HepG2 (cell line): Measurements from ENCODE around the gene DIAPH1. TPM values are rescaled to one million over a fixed set of nuclear protein-coding genes. Genes with fewer than 3 reads are reported as not detected.
A peak's percentile ranks its signal among the peaks of the same experiment; 100 is the strongest.

Experiments used
- ATAC-seq: fragments of 200-7000 bp; cut with Tn5 transposase; 3 replicates; pipeline ENCODE4 v1.9.1; 2020; ENCODE audit warnings: mild to moderate bottlenecking, moderate library complexity
- BruUV-seq: library from RNA; stranded (reverse); fragments of 400-500 nt; replicated peaks from 2 replicates; lab custom pipeline; 2021; lab: Mats Ljungman, UMichigan
- CTCF ChIA-PET: fragments of 300-600 bp; formaldehyde crosslinking; extraction: SDS; loops from one replicate; lab custom pipeline; 2021; ENCODE audit warnings: low total read pairs, inconsistent platforms, low intra/inter-chr PET ratio; lab: Yijun Ruan, JAX
- POLR2A ChIA-PET: fragments of 350-600 bp; sonication (Branson Sonifier 250); formaldehyde crosslinking; loops from one replicate; lab custom pipeline; 2020; ENCODE audit warnings: antibody characterized with exemption, inconsistent platforms; lab: Yijun Ruan, JAX
- DNase-seq: peaks from one replicate; pipeline ENCODE4 v3.0.0-alpha.2; 2015; ENCODE audit warnings: low spot score
- FAIRE-seq: peaks from 3 replicates; lab custom pipeline; 2011; peaks lifted over from hg19 to GRCh38; lab: Jason Lieb, UNC
- H2AFZ ChIP-seq: one replicate; pipeline ENCODE4 v1.6.1; 2011; ENCODE audit warnings: low read length, inconsistent platforms
- H3K27ac ChIP-seq: fragments of 300-600 bp; 3 replicates; pipeline ENCODE4 v1.8.0; 2011; ENCODE audit warnings: mixed run types, mild to moderate bottlenecking, mixed read lengths, low read length, inconsistent platforms; ENCODE audit not compliant: insufficient read depth; ENCODE audit errors: extremely low read length
- H3K27me3 ChIP-seq, 2 experiments: fragments of 200-600 bp in 1 of 2; 2 replicates in 1 of 2; 3 replicates in 1 of 2; pipeline versions ENCODE4 v1.6.0 to v1.8.0; 2011; ENCODE audit warnings: low read length in 2 of 2, mild to moderate bottlenecking in 2 of 2, moderate library complexity in 2 of 2, inconsistent platforms in 1 of 2; ENCODE audit not compliant: insufficient read depth in 2 of 2, control insufficient read depth in 1 of 2
- H3K36me3 ChIP-seq, 2 experiments: fragments of 200-600 bp in 1 of 2; replicated peaks in 1 of 2; 2 replicates in 1 of 2; 3 replicates in 1 of 2; pipeline versions ENCODE4 v1.5.1 to v1.8.0; 2011; ENCODE audit warnings: low read length in 2 of 2, inconsistent platforms in 1 of 2; ENCODE audit not compliant: insufficient read depth in 2 of 2, control insufficient read depth in 1 of 2
- H3K4me1 ChIP-seq: 2 replicates; pipeline ENCODE4 v1.5.1; 2012; ENCODE audit warnings: low read length, inconsistent platforms; ENCODE audit not compliant: insufficient read depth
- H3K4me2 ChIP-seq: 2 replicates; pipeline ENCODE4 v1.6.0; 2011; ENCODE audit warnings: low read depth, low read length, inconsistent platforms
- H3K4me3 ChIP-seq, 3 experiments: fragments of 200-600 bp in 1 of 3; sonication (generic), shearing (Covaris generic) in 1 of 3; replicated peaks in 1 of 3; 2 replicates each; pipeline ENCODE4 v1.5.1; 2011 to 2016; ENCODE audit warnings: low read length in 3 of 3, inconsistent platforms in 2 of 3, low read depth in 2 of 3, mild to moderate bottlenecking in 2 of 3, control low read depth in 1 of 3, mixed read lengths in 1 of 3; ENCODE audit not compliant: insufficient read depth in 1 of 3
- H3K79me2 ChIP-seq: one replicate; pipeline ENCODE4 v1.6.1; 2011; ENCODE audit warnings: low read length, inconsistent platforms; ENCODE audit not compliant: insufficient read depth
- H3K9ac ChIP-seq: 2 replicates; pipeline ENCODE4 v1.6.0; 2011; ENCODE audit warnings: mild to moderate bottlenecking, low read depth, low read length, inconsistent platforms; ENCODE audit not compliant: insufficient read depth
- H3K9me3 ChIP-seq: 2 replicates; pipeline ENCODE4 v1.5.1; 2012; ENCODE audit warnings: mild to moderate bottlenecking, low read length
- H4K20me1 ChIP-seq: 2 replicates; pipeline ENCODE4 v1.6.0; 2011; ENCODE audit warnings: inconsistent platforms, mild to moderate bottlenecking, low read length, moderate library complexity; ENCODE audit not compliant: insufficient read depth
- CREB1 ChIP-seq, 2 experiments: fragments of 450-650 bp in 1 of 2; IDR thresholded peaks; 2 replicates each; pipeline ENCODE4 v1.6.1; 2016 to 2017; ENCODE audit warnings: control low read depth in 1 of 2, mild to moderate bottlenecking in 1 of 2, missing compliant biosample characterization in 1 of 2, missing genetic modification characterization in 1 of 2
- DDIT3 ChIP-seq: sonication (generic); formaldehyde crosslinking; IDR thresholded peaks from 2 replicates; pipeline ENCODE4 v1.4.0; 2020; ENCODE audit warnings: mild to moderate bottlenecking, missing genetic modification reagents
- GABPB1 ChIP-seq: IDR thresholded peaks from 2 replicates; pipeline ENCODE4 v1.6.1; 2016; ENCODE audit warnings: mild to moderate bottlenecking, missing genetic modification reagents, moderate library complexity, missing compliant biosample characterization
- GRHL1 ChIP-seq: sonication (generic); formaldehyde crosslinking; conservative IDR thresholded peaks from 2 replicates; pipeline ENCODE4 v1.8.0; 2022; ENCODE audit warnings: missing genetic modification reagents
- HNRNPH1 ChIP-seq: fragments of 200-400 bp; formaldehyde crosslinking; optimal IDR thresholded peaks from 2 replicates; pipeline ENCODE3; 2017; ENCODE audit warnings: mild to moderate bottlenecking, low read depth, low read length
- IKZF1 ChIP-seq: fragments of 450-650 bp; IDR thresholded peaks from 2 replicates; pipeline ENCODE4 v1.7.1; 2016
- ISX ChIP-seq: sonication (generic); formaldehyde crosslinking; conservative IDR thresholded peaks from 2 replicates; pipeline ENCODE4 v1.5.0; 2020; ENCODE audit warnings: missing genetic modification reagents
- SIX4 ChIP-seq: sonication (generic); formaldehyde crosslinking; IDR thresholded peaks from 2 replicates; pipeline ENCODE4 v1.4.0; 2020; ENCODE audit warnings: missing genetic modification reagents
- SRSF4 ChIP-seq: fragments of 200-400 bp; formaldehyde crosslinking; IDR thresholded peaks from one replicate; pipeline ENCODE4 v1.6.1; 2018; ENCODE audit warnings: mild to moderate bottlenecking, low read depth, low read length, moderate library complexity; ENCODE audit not compliant: poor library complexity, severe bottlenecking
- ZFP36L1 ChIP-seq: sonication (generic); formaldehyde crosslinking; IDR thresholded peaks from 2 replicates; pipeline ENCODE4 v1.8.0; 2022; ENCODE audit warnings: mild to moderate bottlenecking, missing genetic modification reagents, moderate library complexity
- ZFP36L2 ChIP-seq: sonication (generic); formaldehyde crosslinking; IDR thresholded peaks from 2 replicates; pipeline ENCODE4 v1.4.0; 2020; ENCODE audit warnings: missing genetic modification reagents
- ZFP41 ChIP-seq: sonication (generic); formaldehyde crosslinking; IDR thresholded peaks from 2 replicates; pipeline ENCODE4 v1.4.0; 2020; ENCODE audit warnings: mild to moderate bottlenecking, missing genetic modification reagents, borderline replicate concordance
- ZNF616 ChIP-seq: sonication (generic); formaldehyde crosslinking; IDR thresholded peaks from 2 replicates; pipeline ENCODE4 v1.5.0; 2020; ENCODE audit warnings: low read depth, mild to moderate bottlenecking, missing genetic modification reagents
- ZNF629 ChIP-seq: sonication (generic); formaldehyde crosslinking; conservative IDR thresholded peaks from 2 replicates; pipeline ENCODE4 v1.5.0; 2020; ENCODE audit warnings: missing genetic modification reagents
- WGBS: methylation state at CpG from one replicate; pipeline ENCODE4 v1.1.6; 2017; ENCODE audit warnings: low lambda C conversion rate; 5-methylcytosine and 5-hydroxymethylcytosine counted together
- in situ Hi-C: cut with HindIII; loops from 2 replicates; pipeline ENCODE4 v1.10.0; 2017; ENCODE audit warnings: low pct_unique_long_range_greater_than_20kb; ENCODE audit not compliant: extremely low pct_ligation_motif_present
- intact Hi-C: fragments of 100-400 bp; cut with micrococcal nuclease; formaldehyde crosslinking; loops from one replicate; pipeline ENCODE4 v1.10.0; 2022; ENCODE audit not compliant: unreplicated experiment
- polyA plus RNA-seq, 8 experiments: library from polyadenylated mRNA; depleted of rRNA in 3 of 8; stranded (reverse) in 7 of 8; unstranded in 1 of 8; fragments of >200 nt; fragmentation: Illumina TruSeq in 4 of 8; extraction: Trizol in 4 of 8; gene quantifications; 2 replicates each; pipeline versions ENCODE4 v1.2.1 to v1.2.3, GENCODE V29; 2011 to 2016; ENCODE audit warnings: low read depth in 4 of 8, missing spikeins in 1 of 8, mixed read lengths in 1 of 8; ENCODE audit not compliant: insufficient read depth in 1 of 8
- total RNA-seq, 5 experiments: library from RNA; depleted of rRNA; stranded (reverse); fragments of >200 nt; fragmentation: Illumina TruSeq; extraction: Trizol; gene quantifications; 2 replicates each; pipeline ENCODE4 v1.2.3, GENCODE V29; 2016; ENCODE audit warnings: low read depth in 1 of 5
- TF ChIP-seq, protein P1 (sequence below): IDR thresholded peaks from 2 replicates; pipeline ENCODE4 v1.6.1; 2016; ENCODE audit warnings: missing compliant biosample characterization, missing genetic modification reagents, borderline replicate concordance

Gene DIAPH1
- total and polyA plus RNA-seq, 2 of the 13 experiments (the other 11 are each of a cell fraction or from before 2014, with no cell fraction given), result 25.1 to 33.9 TPM

GRCh38 chr5:141486091-141486490 is 132.7 kb downstream of the DIAPH1 start:
- FAIRE-seq (no peak), DNase-seq (no peak), ATAC-seq (no peak)
- WGBS, result 86% methylated on average over 5 of the region's 9 CpGs
- BruUV-seq, result no TSS peak
- peaks cover 3 to 33% of the 10 kb centered on the region in 2 experiments for H3K27me3 ChIP-seq
- H4K20me1 ChIP-seq, result no peaks in the 10 kb centered on the region
- POLR2A ChIA-PET, result no interaction called here
- H3K9ac ChIP-seq, result no peak overlapping the region
- H3K9me3 ChIP-seq, result no peaks in the 10 kb centered on the region
- no peaks in the 10 kb centered on the region for H3K79me2 ChIP-seq
- H3K4me1 ChIP-seq, result no peaks in the 10 kb centered on the region
- H2AFZ ChIP-seq, result no peak overlapping the region
- CTCF ChIA-PET, result no interaction called here
- H3K27ac ChIP-seq, result no peak overlapping the region
- no peak overlapping the region for H3K4me2 ChIP-seq
- 0 out of 2 replicates have a peak, but pooled peaks have one; percentile 25 for TF ChIP-seq CREB1 (IDR thresholded peaks at IDR 0.05)
- no peak for TF ChIP-seq CREB1 (CRISPR knock-in tag; IDR thresholded peaks at IDR 0.05)
- no peak for TF ChIP-seq ZNF616 (CRISPR knock-in tag)
- in situ Hi-C loops, result no loop called here
- intact Hi-C loops, result no loop called here
- H3K4me3 ChIP-seq, result no peak overlapping the region
- H3K36me3 ChIP-seq, result no peaks in the 10 kb centered on the region

DNA sequence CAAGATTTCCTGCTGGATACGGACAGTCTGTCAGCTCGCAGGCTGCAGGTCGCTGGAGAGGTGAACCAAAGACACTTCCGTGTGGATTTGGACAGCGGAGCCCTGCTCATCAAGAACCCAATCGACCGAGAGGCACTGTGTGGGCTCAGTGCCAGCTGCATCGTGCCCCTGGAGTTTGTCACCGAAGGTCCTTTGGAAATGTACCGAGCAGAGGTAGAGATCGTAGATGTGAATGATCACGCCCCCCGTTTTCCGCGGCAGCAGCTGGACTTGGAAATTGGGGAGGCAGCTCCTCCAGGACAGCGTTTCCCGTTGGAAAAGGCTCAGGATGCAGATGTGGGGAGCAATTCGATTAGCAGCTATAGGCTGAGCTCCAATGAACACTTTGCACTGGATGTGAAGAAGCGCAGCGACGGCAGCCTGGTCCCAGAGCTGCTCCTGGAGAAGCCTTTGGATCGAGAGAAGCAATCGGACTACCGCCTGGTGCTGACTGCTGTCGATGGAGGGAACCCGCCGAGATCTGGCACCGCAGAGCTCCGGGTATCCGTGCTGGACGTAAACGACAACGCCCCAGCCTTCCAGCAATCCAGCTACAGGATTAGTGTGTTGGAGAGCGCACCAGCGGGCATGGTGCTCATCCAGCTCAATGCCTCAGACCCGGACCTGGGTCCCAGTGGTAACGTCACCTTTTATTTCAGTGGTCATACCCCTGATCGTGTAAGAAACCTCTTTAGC is 133.3 kb downstream of the DIAPH1 start:
- intact Hi-C loops, result no loop called here
- Histone ChIP-seq H3K79me2 (no peaks in the 10 kb centered on the region), H3K9me3 (no peaks in the 10 kb centered on the region), H3K27me3 (peaks cover 3 to 33% of the 10 kb centered on the region in 2 experiments), H4K20me1 (no peaks in the 10 kb centered on the region), H3K36me3 (no peaks in the 10 kb centered on the region), H3K27ac (no peak overlapping the region), H2AFZ (no peak overlapping the region), H3K4me1 (no peaks in the 10 kb centered on the region), H3K4me2 (peak overlapping the region; percentile 32; the same call in 1 of the 2 replicates), H3K4me3 (no peak overlapping the region; a peak in 1 of 6 replicates), H3K9ac (no peak overlapping the region)
- in situ Hi-C loops, result no loop called here
- no peak for FAIRE-seq
- no peak for ATAC-seq
- WGBS, result 51% methylated on average over 13 of the region's 38 CpGs
- BruUV-seq, result no TSS peak
- CTCF ChIA-PET, result no interaction called here
- DNase-seq, result no peak
- POLR2A ChIA-PET, result no interaction called here
- TF ChIP-seq ZFP36L1 (CRISPR knock-in tag), result no peak
- TF ChIP-seq ZFP41 (CRISPR knock-in tag), result no peak
- no peak for TF ChIP-seq SRSF4
- TF ChIP-seq GABPB1 (CRISPR knock-in tag), result no peak
- TF ChIP-seq ZNF629 (CRISPR knock-in tag), result no peak
- TF ChIP-seq SIX4 (CRISPR knock-in tag), result no peak
- TF ChIP-seq ZFP36L2, result no peak
- no peak for TF ChIP-seq IKZF1
- no peak for TF ChIP-seq GRHL1 (CRISPR knock-in tag)
- no peak for TF ChIP-seq DDIT3 (CRISPR knock-in tag)
- TF ChIP-seq HNRNPH1, result no peak
- TF ChIP-seq, protein P1, sequence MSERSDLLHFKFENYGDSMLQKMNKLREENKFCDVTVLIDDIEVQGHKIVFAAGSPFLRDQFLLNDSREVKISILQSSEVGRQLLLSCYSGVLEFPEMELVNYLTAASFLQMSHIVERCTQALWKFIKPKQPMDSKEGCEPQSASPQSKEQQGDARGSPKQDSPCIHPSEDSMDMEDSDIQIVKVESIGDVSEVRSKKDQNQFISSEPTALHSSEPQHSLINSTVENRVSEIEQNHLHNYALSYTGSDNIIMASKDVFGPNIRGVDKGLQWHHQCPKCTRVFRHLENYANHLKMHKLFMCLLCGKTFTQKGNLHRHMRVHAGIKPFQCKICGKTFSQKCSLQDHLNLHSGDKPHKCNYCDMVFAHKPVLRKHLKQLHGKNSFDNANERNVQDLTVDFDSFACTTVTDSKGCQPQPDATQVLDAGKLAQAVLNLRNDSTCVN, result no peak
- no peak for TF ChIP-seq ISX (CRISPR knock-in tag)
